Measurements from ENCODE around the gene TEX264. TPM values are rescaled to one million over a fixed set of nuclear protein-coding genes. Genes with fewer than 3 reads are reported as not detected.

TEX264 gene
- total and polyA plus RNA-seq, 2 experiments from 2014 or later: 10.0 to 13.3 TPM

DNA sequence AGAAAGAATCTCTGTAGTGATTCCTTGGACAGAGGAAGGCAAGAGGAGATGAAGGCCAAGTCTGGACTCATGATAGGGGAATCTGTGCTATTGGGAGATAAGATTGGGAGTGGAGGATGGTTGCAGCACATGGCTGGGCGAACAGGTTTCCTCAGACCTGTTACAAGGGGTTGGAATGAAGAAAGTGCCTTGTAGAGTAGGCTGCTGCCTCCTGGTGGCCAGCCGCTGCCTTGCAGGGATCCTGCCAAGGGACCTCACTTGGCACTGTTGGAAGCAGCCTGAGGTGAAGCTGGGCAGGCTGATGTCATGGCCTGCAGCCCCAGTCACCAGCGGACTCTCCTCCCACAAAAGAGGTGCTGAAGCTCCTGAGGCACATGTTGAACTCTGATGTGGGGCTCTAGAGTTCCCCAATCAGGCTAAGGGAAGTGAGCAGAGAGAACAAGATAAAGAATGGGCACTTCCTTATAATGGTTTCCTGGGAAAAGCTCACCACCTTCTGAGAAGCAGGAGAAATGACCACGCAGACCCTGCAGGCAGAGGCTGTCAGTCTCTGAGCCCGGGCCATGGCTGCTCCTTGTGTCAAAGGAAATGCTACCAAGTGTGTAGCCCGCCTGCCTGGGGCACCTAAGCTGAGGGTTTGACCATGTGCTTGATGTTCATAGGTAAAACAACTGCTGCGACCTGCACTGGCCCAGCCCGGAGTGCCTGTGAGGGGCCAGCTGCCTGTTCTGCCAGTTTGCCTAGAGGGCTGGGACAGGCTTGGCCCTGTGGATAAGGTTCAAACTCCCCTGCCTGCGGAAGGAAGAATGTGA is 1.6 kb upstream of the TEX264 start:
- Histone ChIP-seq H3K79me2 (replicated peaks; ENCODE audit: insufficient read depth) (no peaks in the 10 kb centered on the region), H3K27me3 (ENCODE audit: insufficient read depth) (no peaks in the 10 kb centered on the region), H4K20me1 (replicated peaks; ENCODE audit: insufficient read depth) (no peaks in the 10 kb centered on the region), H2AFZ (no peak overlapping the region), H3K36me3 (ENCODE audit: insufficient read depth) (no peaks in the 10 kb centered on the region), H3F3A (replicated peaks; ENCODE audit: low read depth) (peaks cover 13% of the 10 kb centered on the region; the same call in 1 of the 2 replicates), H3K27ac (ENCODE audit: low read depth) (no peak overlapping the region), H3K4me1 (ENCODE audit: insufficient read depth) (peaks cover 15% of the 10 kb centered on the region), H3K9me2 (ENCODE audit: insufficient read depth) (no peaks in the 10 kb centered on the region), H3K4me2 (0 out of 2 replicates have a peak overlapping the region, but pooled peaks have one; percentile 33), H3K4me3 (no peak overlapping the region)
- TF ChIP-seq EZH2 (IDR thresholded peaks at IDR 0.05; ENCODE audit: low read depth, unreplicated experiment): no peak
- TF ChIP-seq, protein P1, sequence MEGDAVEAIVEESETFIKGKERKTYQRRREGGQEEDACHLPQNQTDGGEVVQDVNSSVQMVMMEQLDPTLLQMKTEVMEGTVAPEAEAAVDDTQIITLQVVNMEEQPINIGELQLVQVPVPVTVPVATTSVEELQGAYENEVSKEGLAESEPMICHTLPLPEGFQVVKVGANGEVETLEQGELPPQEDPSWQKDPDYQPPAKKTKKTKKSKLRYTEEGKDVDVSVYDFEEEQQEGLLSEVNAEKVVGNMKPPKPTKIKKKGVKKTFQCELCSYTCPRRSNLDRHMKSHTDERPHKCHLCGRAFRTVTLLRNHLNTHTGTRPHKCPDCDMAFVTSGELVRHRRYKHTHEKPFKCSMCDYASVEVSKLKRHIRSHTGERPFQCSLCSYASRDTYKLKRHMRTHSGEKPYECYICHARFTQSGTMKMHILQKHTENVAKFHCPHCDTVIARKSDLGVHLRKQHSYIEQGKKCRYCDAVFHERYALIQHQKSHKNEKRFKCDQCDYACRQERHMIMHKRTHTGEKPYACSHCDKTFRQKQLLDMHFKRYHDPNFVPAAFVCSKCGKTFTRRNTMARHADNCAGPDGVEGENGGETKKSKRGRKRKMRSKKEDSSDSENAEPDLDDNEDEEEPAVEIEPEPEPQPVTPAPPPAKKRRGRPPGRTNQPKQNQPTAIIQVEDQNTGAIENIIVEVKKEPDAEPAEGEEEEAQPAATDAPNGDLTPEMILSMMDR (conservative IDR thresholded peaks at IDR 0.05; ENCODE audit: low read depth in 2 of 2): peak; percentile 89 to 96
- TF ChIP-seq EZH2phosphoT487 (IDR thresholded peaks at IDR 0.05; ENCODE audit: unreplicated experiment): no peak
- TF ChIP-seq, protein P2, sequence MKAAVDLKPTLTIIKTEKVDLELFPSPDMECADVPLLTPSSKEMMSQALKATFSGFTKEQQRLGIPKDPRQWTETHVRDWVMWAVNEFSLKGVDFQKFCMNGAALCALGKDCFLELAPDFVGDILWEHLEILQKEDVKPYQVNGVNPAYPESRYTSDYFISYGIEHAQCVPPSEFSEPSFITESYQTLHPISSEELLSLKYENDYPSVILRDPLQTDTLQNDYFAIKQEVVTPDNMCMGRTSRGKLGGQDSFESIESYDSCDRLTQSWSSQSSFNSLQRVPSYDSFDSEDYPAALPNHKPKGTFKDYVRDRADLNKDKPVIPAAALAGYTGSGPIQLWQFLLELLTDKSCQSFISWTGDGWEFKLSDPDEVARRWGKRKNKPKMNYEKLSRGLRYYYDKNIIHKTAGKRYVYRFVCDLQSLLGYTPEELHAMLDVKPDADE (IDR thresholded peaks at IDR 0.05): no peak
- no peaks in the 10 kb centered on the region; the same call in 2 of the 3 replicates for H3K9me3 Mint-ChIP-seq
- peaks cover 22% of the 10 kb centered on the region for H3K27me3 Mint-ChIP-seq (ENCODE audit: insufficient read depth, low read depth, poor library complexity)
- DNase-seq (ENCODE audit: low spot score) (peak; percentile 96), ATAC-seq (peak; percentile 58)
- peak overlapping the region; percentile 75; the same call in 1 of the 2 replicates for H3K27ac Mint-ChIP-seq
- H3K4me1 Mint-ChIP-seq: peaks cover 38% of the 10 kb centered on the region
- H3K36me3 Mint-ChIP-seq (ENCODE audit: low read depth): no peaks in the 10 kb centered on the region; the same call in 2 of the 3 replicates
- H3K4me3 Mint-ChIP-seq: peak overlapping the region; percentile 80

DNA sequence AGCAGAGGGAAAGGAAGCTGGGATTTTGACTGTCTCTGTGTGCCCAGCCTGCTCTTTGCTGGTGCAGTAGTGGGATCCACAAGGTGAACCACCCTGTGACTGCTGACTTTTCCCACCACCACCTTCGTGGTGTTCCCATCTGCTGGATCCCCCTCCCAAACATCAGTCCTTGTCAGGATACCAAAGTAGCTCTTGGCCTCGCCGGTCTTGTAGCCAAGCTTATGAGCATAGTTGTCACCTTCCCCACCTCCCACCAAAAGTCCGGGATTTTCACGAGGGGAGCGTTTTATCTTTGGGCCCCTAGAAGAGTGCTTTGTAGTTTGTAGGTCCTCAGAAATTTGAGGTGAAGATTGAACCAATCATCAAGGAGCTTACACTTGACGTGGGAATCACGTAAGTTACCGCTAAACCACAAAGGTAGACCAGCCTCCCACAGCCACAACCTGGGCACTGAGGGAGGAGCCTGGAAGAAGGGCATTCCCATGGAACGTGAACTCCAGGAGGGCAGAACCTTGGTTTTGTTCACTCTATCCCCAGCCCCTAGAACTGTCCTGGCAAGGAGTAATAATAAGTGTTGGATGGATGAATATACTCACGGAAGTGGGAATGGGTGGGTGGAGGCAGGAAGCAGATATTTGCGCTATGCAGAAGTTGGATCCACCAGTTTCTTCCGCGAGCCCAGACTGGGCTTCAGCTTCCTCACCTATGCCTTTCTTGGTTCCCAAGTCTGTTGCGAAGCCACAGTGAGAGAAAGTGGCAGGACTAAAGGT is 814 bp upstream of the TEX264 start:
- no peaks in the 10 kb centered on the region for H3K36me3 ChIP-seq (ENCODE audit: insufficient read depth)
- Mint-ChIP-seq H3K36me3 (ENCODE audit: low read depth) (no peaks in the 10 kb centered on the region; the same call in 2 of the 3 replicates), H3K4me1 (peaks cover 38% of the 10 kb centered on the region), H3K9me3 (no peaks in the 10 kb centered on the region; the same call in 2 of the 3 replicates), H3K27me3 (ENCODE audit: insufficient read depth, low read depth, poor library complexity) (peaks cover 22% of the 10 kb centered on the region), H3K4me3 (peak overlapping the region; percentile 80), H3K27ac (no peak overlapping the region)
- H3K27me3 ChIP-seq (ENCODE audit: insufficient read depth): no peaks in the 10 kb centered on the region
- peaks cover 15% of the 10 kb centered on the region for H3K4me1 ChIP-seq (ENCODE audit: insufficient read depth)
- H4K20me1 ChIP-seq (replicated peaks; ENCODE audit: insufficient read depth): no peaks in the 10 kb centered on the region
- no peaks in the 10 kb centered on the region for H3K79me2 ChIP-seq (replicated peaks; ENCODE audit: insufficient read depth)
- H3K4me3 ChIP-seq: peak overlapping the region; percentile 85
- no peak overlapping the region for H3K27ac ChIP-seq (ENCODE audit: low read depth)
- ATAC-seq (no peak), DNase-seq (ENCODE audit: low spot score) (no peak)
- H3K4me2 ChIP-seq: peak overlapping the region; percentile 89
- no peak overlapping the region; the same call in 1 of the 2 replicates for H2AFZ ChIP-seq
- no peaks in the 10 kb centered on the region for H3K9me2 ChIP-seq (ENCODE audit: insufficient read depth)
- peaks cover 13% of the 10 kb centered on the region; the same call in 1 of the 2 replicates for H3F3A ChIP-seq (replicated peaks; ENCODE audit: low read depth)
- TF ChIP-seq EZH2phosphoT487 (IDR thresholded peaks at IDR 0.05; ENCODE audit: unreplicated experiment): no peak
- TF ChIP-seq, protein P3, sequence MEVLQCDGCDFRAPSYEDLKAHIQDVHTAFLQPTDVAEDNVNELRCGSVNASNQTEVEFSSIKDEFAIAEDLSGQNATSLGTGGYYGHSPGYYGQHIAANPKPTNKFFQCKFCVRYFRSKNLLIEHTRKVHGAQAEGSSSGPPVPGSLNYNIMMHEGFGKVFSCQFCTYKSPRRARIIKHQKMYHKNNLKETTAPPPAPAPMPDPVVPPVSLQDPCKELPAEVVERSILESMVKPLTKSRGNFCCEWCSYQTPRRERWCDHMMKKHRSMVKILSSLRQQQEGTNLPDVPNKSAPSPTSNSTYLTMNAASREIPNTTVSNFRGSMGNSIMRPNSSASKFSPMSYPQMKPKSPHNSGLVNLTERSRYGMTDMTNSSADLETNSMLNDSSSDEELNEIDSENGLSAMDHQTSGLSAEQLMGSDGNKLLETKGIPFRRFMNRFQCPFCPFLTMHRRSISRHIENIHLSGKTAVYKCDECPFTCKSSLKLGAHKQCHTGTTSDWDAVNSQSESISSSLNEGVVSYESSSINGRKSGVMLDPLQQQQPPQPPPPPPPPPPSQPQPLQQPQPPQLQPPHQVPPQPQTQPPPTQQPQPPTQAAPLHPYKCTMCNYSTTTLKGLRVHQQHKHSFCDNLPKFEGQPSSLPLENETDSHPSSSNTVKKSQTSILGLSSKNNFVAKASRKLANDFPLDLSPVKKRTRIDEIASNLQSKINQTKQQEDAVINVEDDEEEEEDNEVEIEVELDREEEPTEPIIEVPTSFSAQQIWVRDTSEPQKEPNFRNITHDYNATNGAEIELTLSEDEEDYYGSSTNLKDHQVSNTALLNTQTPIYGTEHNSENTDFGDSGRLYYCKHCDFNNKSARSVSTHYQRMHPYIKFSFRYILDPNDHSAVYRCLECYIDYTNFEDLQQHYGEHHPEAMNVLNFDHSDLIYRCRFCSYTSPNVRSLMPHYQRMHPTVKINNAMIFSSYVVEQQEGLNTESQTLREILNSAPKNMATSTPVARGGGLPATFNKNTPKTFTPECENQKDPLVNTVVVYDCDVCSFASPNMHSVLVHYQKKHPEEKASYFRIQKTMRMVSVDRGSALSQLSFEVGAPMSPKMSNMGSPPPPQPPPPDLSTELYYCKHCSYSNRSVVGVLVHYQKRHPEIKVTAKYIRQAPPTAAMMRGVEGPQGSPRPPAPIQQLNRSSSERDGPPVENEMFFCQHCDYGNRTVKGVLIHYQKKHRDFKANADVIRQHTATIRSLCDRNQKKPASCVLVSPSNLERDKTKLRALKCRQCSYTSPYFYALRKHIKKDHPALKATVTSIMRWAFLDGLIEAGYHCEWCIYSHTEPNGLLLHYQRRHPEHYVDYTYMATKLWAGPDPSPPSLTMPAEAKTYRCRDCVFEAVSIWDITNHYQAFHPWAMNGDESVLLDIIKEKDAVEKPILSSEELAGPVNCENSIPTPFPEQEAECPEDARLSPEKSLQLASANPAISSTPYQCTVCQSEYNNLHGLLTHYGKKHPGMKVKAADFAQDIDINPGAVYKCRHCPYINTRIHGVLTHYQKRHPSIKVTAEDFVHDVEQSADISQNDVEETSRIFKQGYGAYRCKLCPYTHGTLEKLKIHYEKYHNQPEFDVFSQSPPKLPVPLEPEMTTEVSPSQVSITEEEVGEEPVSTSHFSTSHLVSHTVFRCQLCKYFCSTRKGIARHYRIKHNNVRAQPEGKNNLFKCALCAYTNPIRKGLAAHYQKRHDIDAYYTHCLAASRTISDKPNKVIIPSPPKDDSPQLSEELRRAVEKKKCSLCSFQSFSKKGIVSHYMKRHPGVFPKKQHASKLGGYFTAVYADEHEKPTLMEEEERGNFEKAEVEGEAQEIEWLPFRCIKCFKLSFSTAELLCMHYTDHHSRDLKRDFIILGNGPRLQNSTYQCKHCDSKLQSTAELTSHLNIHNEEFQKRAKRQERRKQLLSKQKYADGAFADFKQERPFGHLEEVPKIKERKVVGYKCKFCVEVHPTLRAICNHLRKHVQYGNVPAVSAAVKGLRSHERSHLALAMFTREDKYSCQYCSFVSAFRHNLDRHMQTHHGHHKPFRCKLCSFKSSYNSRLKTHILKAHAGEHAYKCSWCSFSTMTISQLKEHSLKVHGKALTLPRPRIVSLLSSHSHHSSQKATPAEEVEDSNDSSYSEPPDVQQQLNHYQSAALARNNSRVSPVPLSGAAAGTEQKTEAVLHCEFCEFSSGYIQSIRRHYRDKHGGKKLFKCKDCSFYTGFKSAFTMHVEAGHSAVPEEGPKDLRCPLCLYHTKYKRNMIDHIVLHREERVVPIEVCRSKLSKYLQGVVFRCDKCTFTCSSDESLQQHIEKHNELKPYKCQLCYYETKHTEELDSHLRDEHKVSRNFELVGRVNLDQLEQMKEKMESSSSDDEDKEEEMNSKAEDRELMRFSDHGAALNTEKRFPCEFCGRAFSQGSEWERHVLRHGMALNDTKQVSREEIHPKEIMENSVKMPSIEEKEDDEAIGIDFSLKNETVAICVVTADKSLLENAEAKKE (CRISPR knock-in tag; IDR thresholded peaks at IDR 0.05): no peak
- no peak for TF ChIP-seq ZNF114 (CRISPR knock-in tag; IDR thresholded peaks at IDR 0.05)
- TF ChIP-seq STAT1 (IDR thresholded peaks at IDR 0.05; ENCODE audit: unreplicated experiment): no peak
- TF ChIP-seq CREB1 (CRISPR knock-in tag; IDR thresholded peaks at IDR 0.05; ENCODE audit: low read depth): no peak
- TF ChIP-seq JUNB (IDR thresholded peaks at IDR 0.05; ENCODE audit: unreplicated experiment): no peak
- no peak for TF ChIP-seq NANOG (IDR thresholded peaks at IDR 0.05; ENCODE audit: borderline replicate concordance)

Measured in GM23338 (cell line).